ENCODE measurements around the gene SLC38A11. TPM values are rescaled to one million over a fixed set of nuclear protein-coding genes. Genes with fewer than 3 reads are reported as not detected.

Gene SLC38A11
- total RNA-seq, 2 experiments from 2014 or later, result not detected

GRCh38 chr2:164903951-164904350 lies 51.4 kb downstream of the SLC38A11 start:
- ATAC-seq, result no peak
- H3K4me3 Mint-ChIP-seq, result no peak overlapping the region
- H3K9me3 Mint-ChIP-seq (ENCODE audit: insufficient read depth), result peaks cover 5% of the 10 kb centered on the region
- ChIA-PET POLR2A (no interaction called here), CTCF (no interaction called here)
- H3K36me3 Mint-ChIP-seq (ENCODE audit: low read depth), result no peaks in the 10 kb centered on the region
- peaks cover 5% of the 10 kb centered on the region for H3K27me3 Mint-ChIP-seq (ENCODE audit: low read depth)
- no peak for DNase-seq
- H3K27ac Mint-ChIP-seq, result no peak overlapping the region
- H3K4me1 Mint-ChIP-seq (ENCODE audit: low read depth), result no peaks in the 10 kb centered on the region

GRCh38 chr2:164903204-164903603 lies 52.1 kb downstream of the SLC38A11 start:
- ChIA-PET CTCF (no interaction called here), POLR2A (no interaction called here)
- H3K36me3 Mint-ChIP-seq (ENCODE audit: low read depth), result no peaks in the 10 kb centered on the region
- no peak overlapping the region for H3K27ac Mint-ChIP-seq
- DNase-seq (no peak), ATAC-seq (no peak)
- peaks cover 5% of the 10 kb centered on the region for H3K27me3 Mint-ChIP-seq (ENCODE audit: low read depth)
- H3K9me3 Mint-ChIP-seq (ENCODE audit: insufficient read depth), result peaks cover 5% of the 10 kb centered on the region
- H3K4me1 Mint-ChIP-seq (ENCODE audit: low read depth), result no peaks in the 10 kb centered on the region
- no peak overlapping the region for H3K4me3 Mint-ChIP-seq

- ChIA-PET POLR2A (no interaction called here), CTCF (interaction anchor here (1.1 kb wide), 1 partner anchor 115 kb away, joined by 3 read pairs; no protein-coding TSS in a partner anchor)
- Mint-ChIP-seq H3K27me3 (ENCODE audit: low read depth) (peaks cover 5% of the 10 kb centered on the region), H3K36me3 (ENCODE audit: low read depth) (no peaks in the 10 kb centered on the region), H3K27ac (no peak overlapping the region), H3K4me3 (no peak overlapping the region), H3K9me3 (ENCODE audit: insufficient read depth) (peaks cover 5% of the 10 kb centered on the region), H3K4me1 (ENCODE audit: low read depth) (peaks cover 9% of the 10 kb centered on the region)
- no peak for DNase-seq
- no peak for ATAC-seq
These were observed 56.2 kb downstream of the SLC38A11 start for GRCh38 chr2:164899121-164899520.

- H3K27me3 Mint-ChIP-seq (ENCODE audit: low read depth), result peaks cover 4% of the 10 kb centered on the region
- ATAC-seq, result no peak
- H3K9me3 Mint-ChIP-seq (ENCODE audit: insufficient read depth), result peaks cover 5% of the 10 kb centered on the region
- no peak overlapping the region for H3K4me3 Mint-ChIP-seq
- CTCF ChIA-PET, result interaction anchor here (1.1 kb wide), 1 partner anchor 116 kb away, joined by 3 read pairs; no protein-coding TSS in a partner anchor
- no peaks in the 10 kb centered on the region for H3K36me3 Mint-ChIP-seq (ENCODE audit: low read depth)
- peaks cover 9% of the 10 kb centered on the region for H3K4me1 Mint-ChIP-seq (ENCODE audit: low read depth)
- H3K27ac Mint-ChIP-seq, result no peak overlapping the region
- POLR2A ChIA-PET, result no interaction called here
- DNase-seq, result no peak
These were observed 56.9 kb downstream of the SLC38A11 start for GRCh38 chr2:164898475-164898874.

- peaks cover 4% of the 10 kb centered on the region for H3K27me3 Mint-ChIP-seq (ENCODE audit: low read depth)
- H3K9me3 Mint-ChIP-seq (ENCODE audit: insufficient read depth), result peaks cover 5% of the 10 kb centered on the region
- POLR2A ChIA-PET, result no interaction called here
- peaks cover 9% of the 10 kb centered on the region for H3K4me1 Mint-ChIP-seq (ENCODE audit: low read depth)
- no peak overlapping the region for H3K4me3 Mint-ChIP-seq
- CTCF ChIA-PET, result no interaction called here
- H3K36me3 Mint-ChIP-seq (ENCODE audit: low read depth), result no peaks in the 10 kb centered on the region
- DNase-seq (no peak), ATAC-seq (no peak)
- no peak overlapping the region for H3K27ac Mint-ChIP-seq
These were observed 57.7 kb downstream of the SLC38A11 start for GRCh38 chr2:164897469-164898260.

GRCh38 chr2:164896634-164897355 lies 58.5 kb downstream of the SLC38A11 start:
- no peak overlapping the region for H3K4me3 Mint-ChIP-seq
- H3K9me3 Mint-ChIP-seq (ENCODE audit: insufficient read depth), result peaks cover 5% of the 10 kb centered on the region
- no peaks in the 10 kb centered on the region for H3K36me3 Mint-ChIP-seq (ENCODE audit: low read depth)
- ATAC-seq, result peak; percentile 64
- CTCF ChIA-PET, result no interaction called here
- H3K27me3 Mint-ChIP-seq (ENCODE audit: low read depth), result peaks cover 4% of the 10 kb centered on the region
- DNase-seq, result peak; percentile 23
- H3K27ac Mint-ChIP-seq, result no peak overlapping the region
- POLR2A ChIA-PET, result no interaction called here
- H3K4me1 Mint-ChIP-seq (ENCODE audit: low read depth), result peaks cover 9% of the 10 kb centered on the region

GRCh38 chr2:164896226-164896625 lies 59.1 kb downstream of the SLC38A11 start:
- peaks cover 5% of the 10 kb centered on the region for H3K9me3 Mint-ChIP-seq (ENCODE audit: insufficient read depth)
- no peak overlapping the region for H3K27ac Mint-ChIP-seq
- H3K36me3 Mint-ChIP-seq (ENCODE audit: low read depth), result no peaks in the 10 kb centered on the region
- DNase-seq (no peak), ATAC-seq (no peak)
- H3K27me3 Mint-ChIP-seq (ENCODE audit: low read depth), result peaks cover 4% of the 10 kb centered on the region
- CTCF ChIA-PET, result no interaction called here
- POLR2A ChIA-PET, result no interaction called here
- no peak overlapping the region for H3K4me3 Mint-ChIP-seq
- peaks cover 9% of the 10 kb centered on the region for H3K4me1 Mint-ChIP-seq (ENCODE audit: low read depth)

- H3K27me3 Mint-ChIP-seq (ENCODE audit: low read depth), result peaks cover 2% of the 10 kb centered on the region
- no peaks in the 10 kb centered on the region for H3K36me3 Mint-ChIP-seq (ENCODE audit: low read depth)
- H3K4me1 Mint-ChIP-seq (ENCODE audit: low read depth), result no peaks in the 10 kb centered on the region
- DNase-seq (no peak), ATAC-seq (no peak)
- H3K27ac Mint-ChIP-seq, result no peak overlapping the region
- CTCF ChIA-PET, result interaction anchor here (0.7 kb wide), 1 partner anchor 11 kb away, joined by 3 read pairs; no protein-coding TSS in a partner anchor
- no peaks in the 10 kb centered on the region for H3K9me3 Mint-ChIP-seq (ENCODE audit: insufficient read depth)
- POLR2A ChIA-PET, result no interaction called here
- no peak overlapping the region for H3K4me3 Mint-ChIP-seq
These were observed 63.9 kb downstream of the SLC38A11 start for GRCh38 chr2:164891460-164891859.

- POLR2A ChIA-PET, result no interaction called here
These were observed 64.8 kb downstream of the SLC38A11 start for GRCh38 chr2:164890544-164890943.

GRCh38 chr2:164888592-164888991 lies 66.7 kb downstream of the SLC38A11 start:
- CTCF ChIA-PET, result interaction anchor here (0.9 kb wide), 1 partner anchor 19 kb away, joined by 3 read pairs; no protein-coding TSS in a partner anchor

More at GRCh38 chr2:164890544-164890943, 64.8 kb downstream of the SLC38A11 start:
- no peak for ATAC-seq
- no peak for DNase-seq
- Mint-ChIP-seq H3K4me1 (ENCODE audit: low read depth) (no peaks in the 10 kb centered on the region), H3K36me3 (ENCODE audit: low read depth) (no peaks in the 10 kb centered on the region), H3K27ac (no peak overlapping the region), H3K27me3 (ENCODE audit: low read depth) (peaks cover 2% of the 10 kb centered on the region), H3K9me3 (ENCODE audit: insufficient read depth) (no peaks in the 10 kb centered on the region), H3K4me3 (no peak overlapping the region)
- CTCF ChIA-PET, result no interaction called here

GRCh38 chr2:164887434-164888144 lies 67.7 kb downstream of the SLC38A11 start:
- ATAC-seq (no peak), DNase-seq (no peak)
- H3K36me3 Mint-ChIP-seq (ENCODE audit: low read depth), result no peaks in the 10 kb centered on the region
- no peaks in the 10 kb centered on the region for H3K9me3 Mint-ChIP-seq (ENCODE audit: insufficient read depth)
- ChIA-PET POLR2A (no interaction called here), CTCF (no interaction called here)
- no peaks in the 10 kb centered on the region for H3K4me1 Mint-ChIP-seq (ENCODE audit: low read depth)
- no peak overlapping the region for H3K27ac Mint-ChIP-seq
- no peak overlapping the region for H3K4me3 Mint-ChIP-seq
- H3K27me3 Mint-ChIP-seq (ENCODE audit: low read depth), result peaks cover 2% of the 10 kb centered on the region

More at GRCh38 chr2:164888592-164888991, 66.7 kb downstream of the SLC38A11 start:
- Mint-ChIP-seq H3K36me3 (ENCODE audit: low read depth) (no peaks in the 10 kb centered on the region), H3K27ac (no peak overlapping the region), H3K4me1 (ENCODE audit: low read depth) (no peaks in the 10 kb centered on the region), H3K9me3 (ENCODE audit: insufficient read depth) (no peaks in the 10 kb centered on the region), H3K4me3 (no peak overlapping the region), H3K27me3 (ENCODE audit: low read depth) (peaks cover 2% of the 10 kb centered on the region)
- no peak for DNase-seq
- POLR2A ChIA-PET, result no interaction called here
- no peak for ATAC-seq

- Mint-ChIP-seq H3K4me1 (ENCODE audit: low read depth) (no peaks in the 10 kb centered on the region), H3K27me3 (ENCODE audit: low read depth) (no peaks in the 10 kb centered on the region), H3K9me3 (ENCODE audit: insufficient read depth) (no peaks in the 10 kb centered on the region), H3K36me3 (ENCODE audit: low read depth) (no peaks in the 10 kb centered on the region), H3K4me3 (no peak overlapping the region), H3K27ac (no peak overlapping the region)
- no peak for ATAC-seq
- ChIA-PET CTCF (no interaction called here), POLR2A (no interaction called here)
- no peak for DNase-seq
These were observed 73.0 kb downstream of the SLC38A11 start for GRCh38 chr2:164882276-164882675.
